Activated T-cell treated with anti-CD3 and anti-CD28 coated beads, Interleukin-2, amount 50 U/mL, for 24 hours (primary cell): ENCODE measurements around the gene NISCH.

Experiments
- DNase-seq: peaks from one replicate; pipeline ENCODE4 v3.0.0-alpha.2; 2020
- H3K27ac Mint-ChIP-seq: 2 replicates; pipeline ENCODE4 v1.8.0; 2020; ENCODE audit warnings: mild to moderate bottlenecking, mixed read lengths
- H3K27me3 Mint-ChIP-seq: 2 replicates; pipeline ENCODE4 v1.8.0; 2020; ENCODE audit warnings: mixed read lengths
- H3K36me3 Mint-ChIP-seq: 2 replicates; pipeline ENCODE4 v1.8.0; 2020; ENCODE audit warnings: low read depth, mixed read lengths
- H3K4me1 Mint-ChIP-seq: 2 replicates; pipeline ENCODE4 v1.8.0; 2020; ENCODE audit warnings: low read depth, mixed read lengths
- H3K4me3 Mint-ChIP-seq: 2 replicates; pipeline ENCODE4 v1.8.0; 2020; ENCODE audit warnings: mild to moderate bottlenecking, moderate library complexity, mixed read lengths
- H3K9me3 Mint-ChIP-seq: 2 replicates; pipeline ENCODE4 v1.8.0; 2020; ENCODE audit warnings: mixed read lengths

NISCH gene

DNA sequence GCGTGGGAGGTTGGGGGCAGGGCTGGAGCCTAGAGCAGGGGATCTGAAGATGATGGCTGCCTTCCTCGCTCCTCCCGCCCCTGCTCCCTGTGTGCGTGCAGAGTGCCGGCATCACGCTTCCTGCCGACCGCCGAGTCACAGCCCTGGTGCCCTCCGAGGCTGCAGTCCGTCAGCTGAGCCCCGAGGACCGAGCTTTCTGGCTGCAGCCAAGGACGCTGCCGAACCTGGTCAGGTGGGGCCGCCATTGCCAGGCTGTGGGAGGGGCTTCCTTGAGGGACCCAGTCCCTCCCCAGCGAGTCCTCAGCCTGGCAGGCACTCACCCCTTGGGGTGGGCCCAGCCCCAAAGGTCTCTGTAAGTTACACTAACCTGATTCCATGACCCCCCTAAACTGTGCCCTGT lies 57.3 kb downstream of the NISCH start:
- Mint-ChIP-seq H3K4me1 (no peaks in the 10 kb centered on the region), H3K4me3 (no peak overlapping the region), H3K27me3 (no peaks in the 10 kb centered on the region), H3K9me3 (no peaks in the 10 kb centered on the region), H3K36me3 (no peaks in the 10 kb centered on the region), H3K27ac (no peak overlapping the region)
- DNase-seq, result no peak

DNA sequence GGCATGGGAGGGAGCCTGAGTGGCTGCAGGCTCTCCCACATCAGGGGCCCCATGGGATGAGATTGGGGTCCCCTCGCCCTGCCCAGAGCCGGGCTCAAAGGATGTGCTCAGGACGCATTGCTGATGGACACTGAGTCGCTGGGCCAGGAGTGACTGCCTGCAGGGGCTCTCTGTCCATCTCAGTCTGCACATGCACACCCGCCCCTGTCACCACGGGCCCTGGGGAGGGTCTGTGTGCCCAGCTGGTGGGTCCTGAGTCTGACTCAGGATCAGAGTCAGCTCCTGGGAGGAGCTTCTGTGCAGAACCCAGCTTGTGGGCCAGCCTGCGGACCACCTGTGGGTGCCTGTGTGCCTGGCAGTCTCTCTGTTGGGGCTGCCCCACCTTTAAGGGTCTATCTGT lies 57.9 kb downstream of the NISCH start:
- Mint-ChIP-seq H3K9me3 (no peaks in the 10 kb centered on the region), H3K36me3 (no peaks in the 10 kb centered on the region), H3K27me3 (no peaks in the 10 kb centered on the region), H3K4me3 (no peak overlapping the region), H3K27ac (no peak overlapping the region), H3K4me1 (no peaks in the 10 kb centered on the region)
- DNase-seq, result no peak

DNA sequence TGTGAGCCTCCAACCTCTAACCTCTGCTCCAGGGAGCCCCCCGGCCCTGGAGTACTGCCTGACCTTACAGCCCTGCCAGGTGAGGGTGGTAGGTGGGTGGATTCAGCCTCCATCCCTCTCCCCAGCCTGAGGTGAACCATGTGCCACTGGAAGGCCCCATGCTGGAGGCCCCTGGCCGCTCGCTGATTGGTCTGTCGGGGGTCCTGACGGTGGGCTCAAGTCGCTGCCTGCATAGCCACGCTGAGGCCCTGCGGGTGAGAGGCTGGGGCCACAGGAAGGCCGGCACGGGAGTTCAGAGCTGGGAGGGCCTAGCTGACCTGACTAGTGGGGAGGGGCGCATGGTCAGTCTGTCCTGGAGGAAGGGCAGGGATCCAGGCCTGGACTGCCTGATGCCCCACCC lies 59.2 kb downstream of the NISCH start:
- H3K36me3 Mint-ChIP-seq, result no peaks in the 10 kb centered on the region
- H3K4me3 Mint-ChIP-seq, result no peak overlapping the region
- no peaks in the 10 kb centered on the region for H3K27me3 Mint-ChIP-seq
- H3K4me1 Mint-ChIP-seq, result no peaks in the 10 kb centered on the region
- no peaks in the 10 kb centered on the region for H3K9me3 Mint-ChIP-seq
- no peak overlapping the region for H3K27ac Mint-ChIP-seq
- DNase-seq, result no peak

DNA sequence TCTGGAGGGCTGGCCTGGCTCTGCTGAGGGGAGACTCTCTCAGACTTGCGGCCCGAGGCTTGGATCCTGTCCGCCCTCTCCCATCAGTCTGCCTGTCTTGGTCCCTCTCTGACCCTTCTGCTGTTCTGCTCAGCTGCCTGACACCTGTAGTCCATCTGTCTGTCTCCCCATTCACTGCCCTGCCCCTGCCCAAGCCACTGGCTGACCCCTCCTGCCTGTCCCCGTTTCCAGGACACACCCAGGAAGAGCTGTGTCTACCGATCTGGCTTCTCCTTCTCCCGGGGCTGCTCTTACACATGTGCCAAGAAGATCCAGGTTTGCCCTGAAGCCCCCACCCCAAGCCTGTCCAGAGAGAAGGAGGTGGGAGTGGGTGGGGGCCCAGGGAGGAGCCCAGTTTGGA lies 59.8 kb downstream of the NISCH start:
- H3K9me3 Mint-ChIP-seq, result no peaks in the 10 kb centered on the region
- H3K27me3 Mint-ChIP-seq, result no peaks in the 10 kb centered on the region
- H3K4me3 Mint-ChIP-seq, result no peak overlapping the region
- no peak overlapping the region for H3K27ac Mint-ChIP-seq
- DNase-seq, result no peak
- no peaks in the 10 kb centered on the region for H3K36me3 Mint-ChIP-seq
- H3K4me1 Mint-ChIP-seq, result no peaks in the 10 kb centered on the region

DNA sequence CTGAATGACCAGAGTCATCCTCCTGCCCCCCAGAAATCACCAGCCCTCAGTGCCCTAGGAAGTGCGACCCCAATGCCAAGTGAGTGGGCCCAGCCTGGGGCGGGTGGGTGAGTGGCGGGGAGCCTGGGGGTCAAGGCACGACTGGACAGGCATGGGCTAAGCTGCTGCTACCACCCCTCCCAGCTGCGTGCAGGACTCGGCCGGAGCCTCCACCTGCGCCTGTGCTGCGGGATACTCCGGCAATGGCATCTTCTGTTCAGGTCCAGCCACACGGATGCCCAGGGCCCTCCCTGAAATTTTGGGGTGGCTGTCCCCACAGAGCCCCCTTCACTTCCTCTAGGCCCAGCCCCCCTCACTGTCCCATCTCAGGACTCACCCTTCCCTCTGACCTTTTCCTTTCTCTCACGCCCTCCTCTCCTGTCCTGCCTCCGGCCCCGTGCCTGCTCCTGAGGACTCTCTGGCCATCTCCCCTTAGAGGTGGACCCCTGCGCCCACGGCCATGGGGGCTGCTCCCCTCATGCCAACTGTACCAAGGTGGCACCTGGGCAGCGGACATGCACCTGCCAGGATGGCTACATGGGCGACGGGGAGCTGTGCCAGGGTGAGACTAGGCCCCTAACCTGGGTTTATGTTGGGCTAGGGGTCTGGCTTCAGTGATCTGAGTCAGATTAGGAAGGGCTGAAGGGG lies 61.2 kb downstream of the NISCH start:
- no peaks in the 10 kb centered on the region for H3K9me3 Mint-ChIP-seq
- no peaks in the 10 kb centered on the region for H3K4me1 Mint-ChIP-seq
- no peak overlapping the region for H3K4me3 Mint-ChIP-seq
- H3K27ac Mint-ChIP-seq, result no peak overlapping the region
- DNase-seq, result no peak
- H3K36me3 Mint-ChIP-seq, result no peaks in the 10 kb centered on the region
- H3K27me3 Mint-ChIP-seq, result no peaks in the 10 kb centered on the region

DNA sequence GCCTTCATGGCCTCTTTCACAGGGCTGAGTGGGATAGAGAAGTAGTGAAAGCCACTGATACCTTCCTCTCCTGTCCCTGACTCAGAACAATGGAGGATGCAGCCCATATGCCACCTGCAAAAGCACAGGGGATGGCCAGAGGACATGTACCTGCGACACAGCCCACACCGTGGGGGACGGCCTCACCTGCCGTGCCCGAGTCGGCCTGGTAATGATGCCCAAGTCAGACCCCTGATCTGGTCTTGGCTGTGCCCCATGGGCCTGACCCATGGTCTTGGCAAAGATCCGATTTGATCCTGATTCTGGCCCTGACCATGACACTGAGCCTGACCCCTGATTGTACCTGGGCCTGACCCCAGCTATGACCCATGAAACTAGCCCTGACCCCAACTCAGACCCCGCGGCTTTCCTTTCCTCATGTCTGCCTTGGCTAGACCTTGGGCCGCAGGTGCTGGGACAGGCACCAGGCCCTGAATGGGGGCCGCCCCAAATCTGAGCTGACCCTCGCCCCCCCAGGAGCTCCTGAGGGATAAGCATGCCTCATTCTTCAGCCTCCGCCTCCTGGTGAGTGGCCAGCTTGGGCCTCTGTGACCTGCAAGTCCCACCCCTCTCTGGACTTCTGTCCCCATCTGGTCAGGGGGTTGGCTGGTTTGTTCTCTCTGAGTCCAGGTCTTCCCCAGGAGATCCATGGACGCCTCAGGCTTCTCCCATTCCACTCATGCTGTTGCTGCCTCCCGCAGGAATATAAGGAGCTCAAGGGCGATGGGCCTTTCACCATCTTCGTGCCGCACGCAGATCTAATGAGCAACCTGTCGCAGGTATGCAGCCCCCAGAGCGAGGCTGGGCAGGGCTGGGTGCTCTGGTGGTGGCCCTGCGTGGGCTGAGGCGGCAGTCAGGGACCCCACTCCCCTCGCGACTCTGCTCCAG lies 62.7 kb downstream of the NISCH start:
- H3K27me3 Mint-ChIP-seq, result no peaks in the 10 kb centered on the region
- H3K9me3 Mint-ChIP-seq, result no peaks in the 10 kb centered on the region
- no peaks in the 10 kb centered on the region for H3K36me3 Mint-ChIP-seq
- DNase-seq, result no peak
- no peak overlapping the region for H3K4me3 Mint-ChIP-seq
- H3K4me1 Mint-ChIP-seq, result no peaks in the 10 kb centered on the region
- no peak overlapping the region for H3K27ac Mint-ChIP-seq

DNA sequence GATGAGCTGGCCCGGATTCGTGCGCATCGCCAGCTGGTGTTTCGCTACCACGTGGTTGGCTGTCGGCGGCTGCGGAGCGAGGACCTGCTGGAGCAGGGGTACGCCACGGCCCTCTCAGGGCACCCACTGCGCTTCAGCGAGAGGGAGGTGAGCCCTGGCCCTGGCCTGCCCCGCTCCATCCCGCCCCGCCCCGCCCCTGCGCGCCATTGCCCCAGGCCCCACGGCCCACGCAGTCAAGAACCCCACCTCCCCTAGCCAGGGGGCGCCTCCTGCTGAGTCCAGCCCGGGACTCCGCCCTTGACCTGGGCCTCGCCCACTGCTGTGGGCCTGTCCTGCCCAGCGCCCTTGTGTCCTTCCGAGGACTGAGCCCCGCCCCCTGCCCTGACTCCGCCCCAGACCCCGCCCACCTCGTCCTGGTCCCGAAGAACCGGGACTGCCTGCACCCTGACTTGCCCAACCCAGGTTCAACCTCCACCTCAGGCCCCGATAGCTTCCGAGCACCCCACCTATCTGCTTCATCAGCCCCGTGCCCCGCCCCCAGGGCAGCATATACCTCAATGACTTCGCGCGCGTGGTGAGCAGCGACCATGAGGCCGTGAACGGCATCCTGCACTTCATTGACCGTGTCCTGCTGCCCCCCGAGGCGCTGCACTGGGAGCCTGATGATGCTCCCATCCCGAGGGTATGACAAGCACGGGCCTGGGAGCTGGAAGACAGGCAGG lies 63.5 kb downstream of the NISCH start:
- Mint-ChIP-seq H3K9me3 (no peaks in the 10 kb centered on the region), H3K4me1 (no peaks in the 10 kb centered on the region), H3K27me3 (no peaks in the 10 kb centered on the region), H3K36me3 (peaks cover 2% of the 10 kb centered on the region), H3K4me3 (no peak overlapping the region), H3K27ac (no peak overlapping the region)
- DNase-seq, result no peak

DNA sequence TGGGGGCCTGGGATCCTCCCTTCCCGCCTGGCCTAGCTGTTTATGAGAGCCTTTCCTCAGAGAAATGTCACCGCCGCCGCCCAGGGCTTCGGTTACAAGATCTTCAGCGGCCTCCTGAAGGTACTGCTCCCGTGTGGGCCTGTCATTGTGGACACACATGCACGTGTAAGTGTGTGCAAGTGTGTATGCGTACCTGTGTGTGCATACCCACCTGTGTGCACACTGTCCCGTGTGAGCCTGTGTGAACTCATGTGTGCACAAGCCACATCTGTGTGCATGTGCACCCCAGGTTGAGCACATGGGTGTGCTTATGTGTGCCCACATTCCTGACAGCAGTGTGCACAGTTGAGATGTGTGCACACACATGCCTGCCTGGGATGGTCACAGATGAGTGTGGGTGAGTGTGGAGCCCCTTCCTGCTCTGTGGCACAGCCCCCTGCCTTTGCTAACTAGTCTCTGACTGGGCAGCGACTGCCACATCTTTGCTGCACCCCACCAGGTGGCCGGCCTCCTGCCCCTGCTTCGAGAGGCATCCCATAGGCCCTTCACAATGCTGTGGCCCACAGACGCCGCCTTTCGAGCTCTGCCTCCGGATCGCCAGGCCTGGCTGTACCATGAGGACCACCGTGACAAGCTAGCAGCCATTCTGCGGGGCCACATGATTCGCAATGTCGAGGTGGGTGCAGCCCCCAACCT lies 64.2 kb downstream of the NISCH start:
- H3K4me3 Mint-ChIP-seq, result no peak overlapping the region
- DNase-seq, result no peak
- no peaks in the 10 kb centered on the region for H3K27me3 Mint-ChIP-seq
- peaks cover 9% of the 10 kb centered on the region for H3K36me3 Mint-ChIP-seq
- no peak overlapping the region for H3K27ac Mint-ChIP-seq
- H3K4me1 Mint-ChIP-seq, result no peaks in the 10 kb centered on the region
- H3K9me3 Mint-ChIP-seq, result no peaks in the 10 kb centered on the region

DNA sequence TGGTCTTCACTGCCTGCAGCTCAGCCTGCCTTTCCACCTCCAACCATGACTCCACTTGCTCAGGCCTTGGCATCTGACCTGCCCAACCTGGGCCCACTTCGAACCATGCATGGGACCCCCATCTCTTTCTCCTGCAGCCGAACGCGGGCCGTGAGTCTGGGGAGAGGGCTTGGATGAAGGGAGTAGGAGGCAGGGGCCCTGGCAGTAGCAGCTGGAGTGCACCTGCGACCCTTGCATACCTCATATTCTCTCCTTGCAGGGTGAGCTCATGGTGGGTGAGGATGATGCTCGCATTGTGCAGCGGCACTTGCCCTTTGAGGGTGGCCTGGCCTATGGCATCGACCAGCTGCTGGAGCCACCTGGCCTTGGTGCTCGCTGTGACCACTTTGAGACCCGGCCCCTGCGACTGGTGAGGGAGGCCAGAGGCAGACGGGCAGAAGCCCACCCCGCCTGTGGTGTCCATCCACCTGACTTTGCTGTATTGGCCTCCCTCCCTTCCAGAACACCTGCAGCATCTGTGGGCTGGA lies 64.8 kb downstream of the NISCH start:
- Mint-ChIP-seq H3K4me3 (no peak overlapping the region), H3K27me3 (no peaks in the 10 kb centered on the region), H3K27ac (no peak overlapping the region), H3K4me1 (no peaks in the 10 kb centered on the region), H3K36me3 (peaks cover 10% of the 10 kb centered on the region), H3K9me3 (no peaks in the 10 kb centered on the region)
- DNase-seq, result no peak

DNA sequence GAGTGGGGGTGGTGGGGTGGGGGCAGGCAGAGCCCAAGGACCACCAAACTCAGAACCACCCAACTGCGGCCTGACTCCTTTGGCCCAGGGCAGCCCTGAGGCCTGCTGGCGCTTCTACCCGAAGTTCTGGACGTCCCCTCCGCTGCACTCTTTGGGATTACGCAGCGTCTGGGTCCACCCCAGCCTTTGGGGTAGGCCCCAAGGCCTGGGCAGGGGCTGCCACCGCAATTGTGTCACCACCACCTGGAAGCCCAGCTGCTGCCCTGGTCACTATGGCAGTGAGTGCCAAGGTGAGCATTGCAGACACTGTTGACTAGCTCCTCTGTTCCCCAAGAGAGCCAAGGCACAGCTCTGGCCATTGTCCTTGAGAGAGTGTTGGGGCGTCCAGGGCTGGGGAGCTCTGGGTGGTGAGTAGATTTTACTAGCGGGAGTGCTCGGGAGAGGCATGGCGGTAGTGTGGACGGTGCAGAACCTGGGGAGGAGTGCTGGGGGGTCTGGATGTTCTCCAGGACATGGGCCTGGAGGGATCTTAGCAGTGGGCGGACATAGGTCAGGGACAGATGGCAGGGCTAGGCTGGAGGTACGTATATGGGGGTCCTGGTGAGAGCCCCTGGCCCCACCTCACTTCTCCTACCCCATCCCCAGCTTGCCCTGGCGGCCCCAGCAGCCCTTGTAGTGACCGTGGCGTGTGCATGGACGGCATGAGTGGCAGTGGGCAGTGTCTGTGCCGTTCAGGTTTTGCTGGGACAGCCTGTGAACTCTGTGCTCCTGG lies 65.5 kb downstream of the NISCH start:
- Mint-ChIP-seq H3K36me3 (peaks cover 16% of the 10 kb centered on the region), H3K9me3 (no peaks in the 10 kb centered on the region), H3K27me3 (no peaks in the 10 kb centered on the region), H3K27ac (no peak overlapping the region), H3K4me1 (no peaks in the 10 kb centered on the region), H3K4me3 (no peak overlapping the region)
- no peak for DNase-seq

DNA sequence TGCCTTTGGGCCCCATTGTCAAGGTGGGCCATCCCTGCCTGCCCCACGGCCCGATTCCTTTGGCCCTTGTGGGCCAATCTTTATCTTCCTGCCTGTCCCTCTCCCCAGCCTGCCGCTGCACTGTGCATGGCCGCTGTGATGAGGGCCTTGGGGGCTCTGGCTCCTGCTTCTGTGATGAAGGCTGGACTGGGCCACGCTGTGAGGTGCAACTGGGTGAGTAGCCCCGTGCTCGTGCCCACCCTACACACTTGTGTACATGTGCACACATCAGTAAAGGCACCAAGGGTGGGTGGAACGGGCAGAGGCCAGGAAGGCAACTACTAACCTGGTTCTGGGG lies 66.1 kb downstream of the NISCH start:
- Mint-ChIP-seq H3K9me3 (no peaks in the 10 kb centered on the region), H3K27me3 (no peaks in the 10 kb centered on the region), H3K36me3 (peaks cover 20% of the 10 kb centered on the region), H3K4me3 (no peak overlapping the region), H3K27ac (no peak overlapping the region), H3K4me1 (no peaks in the 10 kb centered on the region)
- DNase-seq, result no peak

DNA sequence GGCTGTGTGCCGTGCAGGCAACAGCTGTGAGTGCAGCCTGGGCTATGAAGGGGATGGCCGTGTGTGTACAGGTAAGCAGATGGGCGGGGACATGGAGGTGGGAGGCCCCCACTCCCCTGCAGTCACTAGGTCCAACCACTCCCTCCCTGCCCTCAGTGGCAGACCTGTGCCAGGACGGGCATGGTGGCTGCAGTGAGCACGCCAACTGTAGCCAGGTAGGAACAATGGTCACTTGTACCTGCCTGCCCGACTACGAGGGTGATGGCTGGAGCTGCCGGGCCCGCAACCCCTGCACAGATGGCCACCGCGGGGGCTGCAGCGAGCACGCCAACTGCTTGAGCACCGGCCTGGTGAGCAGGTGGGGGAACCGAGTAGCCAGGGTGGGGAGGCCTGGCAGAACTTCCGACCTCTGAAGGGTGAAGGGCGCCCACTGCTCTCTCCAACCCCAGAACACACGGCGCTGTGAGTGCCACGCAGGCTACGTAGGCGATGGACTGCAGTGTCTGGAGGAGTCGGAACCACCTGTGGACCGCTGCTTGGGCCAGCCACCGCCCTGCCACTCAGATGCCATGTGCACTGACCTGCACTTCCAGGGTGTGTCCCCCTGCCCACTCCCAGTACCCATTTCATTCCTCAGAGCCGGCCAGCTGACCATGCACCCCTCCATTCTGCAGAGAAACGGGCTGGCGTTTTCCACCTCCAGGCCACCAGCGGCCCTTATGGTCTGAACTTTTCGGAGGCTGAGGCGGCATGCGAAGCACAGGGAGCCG lies 66.7 kb downstream of the NISCH start:
- Mint-ChIP-seq H3K4me3 (no peak overlapping the region), H3K9me3 (no peaks in the 10 kb centered on the region), H3K4me1 (no peaks in the 10 kb centered on the region), H3K27ac (no peak overlapping the region), H3K36me3 (peaks cover 25% of the 10 kb centered on the region), H3K27me3 (no peaks in the 10 kb centered on the region)
- DNase-seq, result no peak

DNA sequence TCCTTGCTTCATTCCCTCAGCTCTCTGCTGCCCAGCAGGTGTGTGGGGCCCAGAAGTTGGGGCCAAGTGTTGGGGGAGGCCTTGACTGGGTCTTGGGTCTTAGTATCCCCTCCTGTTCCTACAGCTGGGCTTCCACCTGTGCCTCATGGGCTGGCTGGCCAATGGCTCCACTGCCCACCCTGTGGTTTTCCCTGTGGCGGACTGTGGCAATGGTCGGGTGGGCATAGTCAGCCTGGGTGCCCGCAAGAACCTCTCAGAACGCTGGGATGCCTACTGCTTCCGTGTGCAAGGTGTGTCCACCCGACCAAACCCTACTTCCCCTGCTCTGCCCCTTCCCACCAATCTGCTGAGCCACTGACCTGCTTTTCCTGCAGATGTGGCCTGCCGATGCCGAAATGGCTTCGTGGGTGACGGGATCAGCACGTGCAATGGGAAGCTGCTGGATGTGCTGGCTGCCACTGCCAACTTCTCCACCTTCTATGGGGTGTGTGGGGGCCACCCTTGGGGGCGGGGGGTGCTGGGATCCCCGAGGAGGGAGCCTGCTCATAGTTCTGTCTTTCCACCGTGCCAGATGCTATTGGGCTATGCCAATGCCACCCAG lies 67.3 kb downstream of the NISCH start:
- DNase-seq, result no peak
- Mint-ChIP-seq H3K4me3 (no peak overlapping the region), H3K36me3 (peaks cover 32% of the 10 kb centered on the region), H3K9me3 (no peaks in the 10 kb centered on the region), H3K4me1 (no peaks in the 10 kb centered on the region), H3K27ac (no peak overlapping the region), H3K27me3 (no peaks in the 10 kb centered on the region)
